Body of pancreas (tissue), 4 donors: Measurements from ENCODE around the gene PYCARD.

Source experiments
- CTCF ChIP-seq, 7 experiments: fragments of 450-650 bp in 4 of 7; fragments of 200-600 bp in 3 of 7; sonication (generic) in 3 of 7; IDR thresholded peaks; one replicate each; pipeline ENCODE4 v1.5.1; 2016 to 2019; ENCODE audit warnings: antibody characterized with exemption in 7 of 7
- POLR2A ChIP-seq, 3 donors: fragments of 450-650 bp; IDR thresholded peaks; one replicate each; pipeline ENCODE4 v1.6.1; 2016; ENCODE audit warnings: antibody characterized with exemption in 3 of 3, mild to moderate bottlenecking in 2 of 3

- TF ChIP-seq CTCF (IDR thresholded peaks at IDR 0.05) (no peak), POLR2A (IDR thresholded peaks at IDR 0.05) (no peak)
Measured at GRCh38 chr16:31184888-31185287, 17.7 kb downstream of the PYCARD start.
